Stimulated activated CD4-positive, alpha-beta T cell treated with anti-CD3 and anti-CD28 coated beads, Interleukin-15, amount 100 ng/mL, for 24 hours (primary cell): ENCODE measurements around the gene SUCNR1.
"Not testable (repeated sequence)": the region's sequence is repeated elsewhere in the genome, so short reads cannot be mapped to it uniquely, and the experiment has no call there.

Experiments
- DNase-seq: peaks from one replicate; pipeline ENCODE4 v3.0.0-alpha.2; 2020

Gene SUCNR1

GRCh38 chr3:151903501-151903991, 30.1 kb downstream of the SUCNR1 start:
- DNase-seq, result no peak

- DNase-seq, result no peak
Measured at GRCh38 chr3:151905647-151906046, 32.2 kb downstream of the SUCNR1 start.

- no peak for DNase-seq
Measured at GRCh38 chr3:151906751-151907150, 33.3 kb downstream of the SUCNR1 start.

DNA sequence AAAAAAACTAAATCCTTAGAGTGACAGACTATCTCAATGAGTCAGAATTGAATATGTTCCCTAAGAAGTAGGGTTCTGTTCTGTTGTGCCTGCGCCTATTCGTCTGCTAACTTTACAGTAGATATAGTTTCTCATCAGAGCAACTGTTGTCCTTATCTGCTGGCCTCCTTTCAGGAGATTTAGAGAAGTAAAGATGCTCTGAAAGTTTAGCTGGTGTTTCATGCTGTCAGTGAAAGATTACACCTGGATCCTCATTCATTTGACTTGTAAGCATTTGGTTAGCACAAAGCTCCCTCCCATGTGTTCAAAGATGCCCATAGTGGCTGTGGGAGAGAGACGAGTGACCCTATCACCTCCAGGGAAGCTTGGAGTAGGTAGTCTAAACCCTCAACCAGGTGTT, 35.0 kb downstream of the SUCNR1 start:
- DNase-seq, result no peak

DNA sequence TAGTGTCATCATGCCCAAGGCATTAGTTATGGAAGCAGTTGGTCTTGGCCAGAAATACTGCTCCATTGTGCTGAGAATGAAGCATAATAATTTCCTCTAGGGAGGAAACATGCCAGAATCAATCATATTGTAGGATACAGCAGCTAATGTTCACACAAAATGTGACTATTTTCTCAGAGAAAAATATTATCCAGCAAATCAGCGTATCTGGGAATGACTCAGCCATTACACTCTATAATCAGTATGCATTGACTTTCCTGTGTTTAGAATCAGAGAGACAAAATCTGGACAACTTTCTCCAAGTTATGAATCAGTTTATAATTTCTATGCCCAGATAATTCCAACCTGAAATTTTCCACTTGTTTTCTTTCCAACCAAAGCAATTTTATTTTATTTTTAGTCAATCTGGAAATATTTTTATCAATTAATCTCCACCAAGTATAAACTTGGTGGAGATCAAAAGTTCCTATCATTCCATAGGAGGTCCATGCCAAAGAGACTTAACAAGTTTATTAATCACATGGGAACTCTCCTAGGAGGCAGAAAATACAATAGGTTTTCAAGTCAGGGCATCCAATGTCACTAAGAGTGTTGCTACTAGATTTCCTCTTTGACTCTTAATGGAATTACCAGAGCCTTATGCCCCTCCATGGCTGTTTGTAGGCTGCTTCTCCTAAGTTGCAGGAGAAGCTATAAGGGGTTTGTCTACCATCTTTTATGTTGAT, 36.4 kb downstream of the SUCNR1 start:
- DNase-seq, result no peak

DNA sequence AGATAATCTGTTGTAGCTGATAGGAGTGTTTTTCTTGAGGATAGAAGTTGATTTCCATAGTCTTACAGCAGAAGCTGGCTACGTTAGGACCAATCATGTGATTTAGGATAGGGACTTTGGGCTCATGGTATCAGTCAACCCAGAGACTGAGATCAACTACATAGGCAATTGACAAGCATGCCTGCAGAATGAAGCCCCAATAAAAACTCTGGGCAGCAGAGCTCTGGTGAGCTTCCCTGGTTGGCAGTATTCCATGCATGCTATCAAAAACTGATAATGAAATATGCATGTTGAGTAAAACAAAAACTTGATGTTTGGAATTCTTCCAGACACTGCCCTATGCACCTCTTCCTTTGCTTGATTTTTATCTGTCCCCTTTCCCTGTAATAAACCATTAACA, 38.0 kb downstream of the SUCNR1 start:
- DNase-seq, result no peak

DNA sequence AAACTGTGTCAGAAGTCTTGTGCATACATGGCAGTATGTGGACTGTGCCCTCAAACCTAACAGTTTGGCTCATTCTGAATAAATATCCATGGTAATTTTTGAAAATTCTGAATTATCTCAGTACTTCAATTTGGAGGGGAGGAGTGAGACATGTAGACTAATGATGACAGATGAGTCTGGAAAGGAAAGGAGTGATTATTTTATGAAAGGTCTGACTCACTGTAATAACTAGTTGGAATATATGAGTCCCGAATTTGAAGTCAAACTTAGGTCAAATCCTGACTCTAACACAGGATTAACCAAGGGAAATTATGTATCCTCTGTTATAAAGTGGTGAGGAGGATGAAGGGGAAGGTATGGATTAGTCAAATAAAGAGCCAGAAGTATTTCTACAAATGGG, 38.6 kb downstream of the SUCNR1 start:
- no peak for DNase-seq

DNA sequence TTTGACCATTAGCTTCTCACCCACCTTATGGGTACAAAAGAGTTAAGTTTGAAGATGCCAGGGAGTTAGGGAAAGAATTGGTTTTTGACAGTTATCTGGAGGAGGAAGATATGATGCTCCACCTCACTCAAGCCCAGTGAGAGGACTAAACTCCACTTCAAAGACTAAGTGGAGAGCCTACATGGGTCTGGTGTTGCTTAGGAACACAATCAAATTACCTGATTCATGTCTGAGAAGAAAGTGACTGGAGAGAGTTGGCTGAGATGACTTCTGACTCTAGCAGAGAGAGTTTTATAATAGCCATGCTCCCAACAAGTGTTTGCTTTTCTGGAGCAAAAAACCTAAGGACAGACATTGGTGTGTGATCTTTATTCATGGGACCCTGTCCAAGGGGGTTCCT, 43.3 kb downstream of the SUCNR1 start:
- DNase-seq, result no peak

- no peak for DNase-seq
Measured at GRCh38 chr3:151918253-151919029, 45.0 kb downstream of the SUCNR1 start.

GRCh38 chr3:151919030-151919328, 45.5 kb downstream of the SUCNR1 start:
- no peak for DNase-seq

DNA sequence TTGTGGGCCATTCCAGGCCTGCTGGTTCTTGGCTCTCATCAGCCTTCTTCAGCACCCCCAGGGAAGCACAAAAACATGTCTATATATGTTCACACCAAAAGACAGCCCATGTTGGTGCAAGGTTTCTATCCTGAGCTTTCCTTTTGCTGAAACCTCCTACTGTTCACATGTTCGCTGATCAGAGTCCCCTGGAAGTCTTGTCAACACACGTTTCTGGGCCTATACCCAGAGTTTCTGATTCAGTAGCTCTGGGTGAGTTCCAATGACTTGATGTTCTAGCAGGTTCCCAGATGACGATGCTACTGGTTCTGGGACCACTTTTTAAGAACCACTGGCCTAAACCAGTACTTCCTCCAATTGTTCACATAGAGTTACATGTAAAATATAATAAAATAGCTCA, 46.0 kb downstream of the SUCNR1 start:
- no peak for DNase-seq

DNA sequence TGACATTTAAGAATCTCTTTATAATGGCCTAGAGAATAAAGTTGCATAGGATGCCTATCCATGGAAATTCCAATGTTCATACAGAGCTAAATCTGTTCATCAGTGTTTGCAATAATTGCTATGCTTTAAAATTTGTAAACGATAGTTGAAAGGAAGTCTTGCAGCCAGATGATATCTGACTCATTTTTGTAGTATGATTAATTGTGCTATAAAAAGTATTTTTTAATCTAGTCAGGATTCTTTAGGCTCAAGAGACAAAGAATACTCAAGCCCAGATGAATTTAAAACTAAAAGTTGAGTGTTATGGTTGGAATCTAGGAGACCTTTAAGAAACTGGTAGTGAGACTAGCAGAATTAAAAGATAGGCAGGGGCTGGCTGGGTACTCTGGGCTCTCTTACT, 50.5 kb downstream of the SUCNR1 start:
- DNase-seq, result no peak

GRCh38 chr3:151924753-151925152, 51.3 kb downstream of the SUCNR1 start:
- no peak for DNase-seq

DNA sequence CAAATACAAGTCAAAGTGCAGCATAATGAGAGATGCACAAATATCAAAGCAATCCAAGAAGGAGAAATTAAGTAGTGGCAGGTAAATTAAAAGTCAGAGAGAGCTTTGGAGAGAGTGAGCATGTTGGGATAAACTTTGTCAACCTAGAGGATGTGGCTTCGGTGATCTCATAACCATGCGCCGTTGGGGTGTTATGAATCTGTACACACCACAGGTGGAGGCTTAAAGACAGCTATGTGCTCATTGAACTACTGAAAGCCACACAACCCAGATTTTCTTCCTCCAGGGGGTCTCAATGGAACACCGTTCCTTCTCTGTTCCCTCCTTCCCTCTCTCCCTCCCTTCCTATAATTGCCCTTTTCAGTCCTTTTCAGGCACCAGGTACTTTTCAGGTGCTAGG, 52.0 kb downstream of the SUCNR1 start:
- DNase-seq, result peak; percentile 14

DNA sequence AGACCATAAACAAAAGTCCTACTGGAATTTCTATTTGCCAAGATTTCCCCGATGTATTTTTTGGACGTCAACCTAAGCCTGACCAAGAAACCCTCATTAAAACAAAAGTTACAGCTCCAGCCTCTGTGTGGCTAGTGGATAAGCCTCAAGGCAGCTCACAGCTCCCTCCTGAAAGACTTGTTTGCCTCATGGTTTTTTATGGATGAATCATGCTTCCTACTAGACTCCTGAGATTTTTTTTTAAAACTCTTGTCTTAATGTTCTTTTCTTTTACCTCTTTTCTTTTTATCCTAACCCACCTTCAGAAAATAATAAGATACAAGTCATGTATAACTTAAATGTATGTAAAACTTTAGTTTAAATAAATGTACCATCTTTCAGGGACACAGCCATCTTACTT, 52.4 kb downstream of the SUCNR1 start:
- DNase-seq, result no peak

GRCh38 chr3:151926956-151927355, 53.5 kb downstream of the SUCNR1 start:
- no peak for DNase-seq

DNA sequence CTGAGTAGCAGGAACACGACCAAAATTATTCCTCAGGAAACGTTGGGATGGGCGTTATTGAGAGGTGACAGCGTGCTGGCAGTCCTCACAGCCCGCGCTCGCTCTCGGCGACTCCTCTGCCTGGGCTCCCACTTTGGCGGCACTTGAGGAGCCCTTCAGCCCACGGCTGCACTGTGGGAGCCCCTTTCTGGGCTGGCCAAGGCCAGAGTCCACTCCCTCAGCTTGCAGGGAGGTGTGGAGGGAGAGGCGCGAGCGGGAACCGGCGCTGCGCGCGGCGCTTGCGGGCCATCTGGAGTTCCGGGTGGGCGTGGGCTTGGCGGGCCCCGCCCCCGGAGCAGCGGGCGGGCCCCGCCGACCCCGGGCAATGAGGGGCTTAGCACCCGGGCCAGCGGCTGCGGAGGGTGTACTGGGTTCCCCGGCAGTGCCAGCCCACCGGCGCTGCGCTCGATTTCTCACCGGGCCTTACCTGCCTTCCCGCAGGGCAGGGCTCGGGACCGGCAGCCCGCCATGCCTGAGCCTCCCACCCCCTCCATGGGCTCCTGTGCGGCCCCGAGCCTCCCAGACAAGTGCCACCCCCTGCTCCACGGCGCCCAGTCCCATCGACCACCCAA, 54.6 kb downstream of the SUCNR1 start:
- not testable (repeated sequence) for DNase-seq

DNA sequence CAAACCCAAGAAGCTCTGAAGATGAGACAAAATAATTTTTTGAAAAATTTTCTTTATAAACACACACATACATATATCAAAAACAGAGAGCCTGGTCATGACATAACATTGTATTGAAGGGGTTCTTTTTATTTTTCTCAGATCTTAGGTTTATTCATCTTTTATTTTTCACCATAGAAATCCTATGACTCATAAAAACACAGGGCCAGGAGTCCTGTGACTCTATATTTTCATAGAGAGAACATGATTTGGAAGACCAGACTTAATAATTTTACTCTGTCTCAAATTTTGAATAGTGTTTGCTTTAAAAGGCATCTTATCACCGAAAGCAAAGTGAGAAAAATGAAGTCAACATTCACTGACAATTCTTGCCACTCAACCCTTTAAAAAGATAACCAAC, 57.7 kb downstream of the SUCNR1 start:
- DNase-seq, result no peak

DNA sequence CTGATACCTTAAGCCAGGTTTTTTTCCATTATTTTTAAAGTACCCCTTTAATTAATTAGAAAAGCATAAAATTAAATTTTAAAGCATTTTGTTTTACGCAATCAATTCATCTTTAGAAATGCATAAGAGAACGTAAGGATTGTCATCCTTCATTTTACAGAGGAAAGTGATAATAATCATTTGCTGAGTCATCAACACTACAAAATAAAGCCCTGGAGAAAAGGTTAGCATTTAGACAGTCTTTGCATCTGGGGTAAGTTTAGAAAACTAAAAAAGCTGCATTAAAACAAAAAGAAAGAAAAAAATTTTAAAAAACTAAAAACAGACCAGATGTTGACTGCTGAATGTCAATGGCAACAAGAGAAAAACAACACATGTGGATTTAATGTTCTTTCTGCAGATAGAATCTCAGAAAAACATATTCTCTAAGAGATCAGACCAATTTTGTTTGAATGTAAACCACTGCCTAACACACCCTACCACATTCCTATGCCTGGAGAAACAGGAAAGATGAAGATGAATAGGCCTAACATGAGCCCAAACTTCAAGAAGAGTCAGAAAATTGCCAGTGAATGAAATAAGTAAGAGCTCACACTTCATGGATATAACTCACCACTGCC, 59.9 kb downstream of the SUCNR1 start:
- DNase-seq, result no peak
